ENCODE results near the gene CDK14. TPM values are rescaled to one million over a fixed set of nuclear protein-coding genes. Genes with fewer than 3 reads are reported as not detected.
A peak's percentile ranks its signal among the peaks of the same experiment; 100 is the strongest.

CDK14 gene
- total and polyA plus RNA-seq, 4 donors = 4.2 to 12.4 (median 7.4) TPM

GRCh38 chr7:90719155-90719554, 123.0 kb downstream of the CDK14 start:
- TF ChIP-seq SP1 (IDR thresholded peaks at IDR 0.05) = peak; percentile 48
- no peak for TF ChIP-seq FOXA1 (IDR thresholded peaks at IDR 0.05)
- peak; percentile 23 for TF ChIP-seq TAF1 (conservative IDR thresholded peaks at IDR 0.05)
- no peak for TF ChIP-seq CTCF (IDR thresholded peaks at IDR 0.05; ENCODE audit: low read depth, low read length, missing input control)
- no peak for TF ChIP-seq JUND (IDR thresholded peaks at IDR 0.05)
- TF ChIP-seq EGR1 (IDR thresholded peaks at IDR 0.05; ENCODE audit: low read depth in 2 of 2) = no peak
- no peak for TF ChIP-seq FOXA2 (IDR thresholded peaks at IDR 0.05)
- TF ChIP-seq REST (IDR thresholded peaks at IDR 0.05) = no peak
- TF ChIP-seq YY1 (IDR thresholded peaks at IDR 0.05) = peak; percentile 53
- TF ChIP-seq ATF3 (IDR thresholded peaks at IDR 0.05) = peak; percentile 19
- TF ChIP-seq HNF4A (conservative IDR thresholded peaks at IDR 0.05) = peak; percentile 47 to 68
- TF ChIP-seq MAX (IDR thresholded peaks at IDR 0.05) = no peak
- TF ChIP-seq ZBTB33 (IDR thresholded peaks at IDR 0.05) = no peak
- no peak for TF ChIP-seq GABPA (IDR thresholded peaks at IDR 0.05 in 1 of 2, conservative IDR thresholded peaks at IDR 0.05 in 1 of 2)
- TF ChIP-seq RAD21 (IDR thresholded peaks at IDR 0.05) = peak in 1 of 2 donors; percentile 5
- no peak for TF ChIP-seq HNF4G (IDR thresholded peaks at IDR 0.05)
- no peak for TF ChIP-seq RXRA (IDR thresholded peaks at IDR 0.05)
- no peak for TF ChIP-seq NR2F2 (IDR thresholded peaks at IDR 0.05)
- H3K9me3 ChIP-seq (ENCODE audit: control insufficient read depth in 4 of 4, low read length in 3 of 4) = no peaks in the 10 kb centered on the region
- 32% methylated on average over 3 of the region's 3 CpGs for WGBS
- peak overlapping the region; percentile 43 to 75 for H3K9ac ChIP-seq (ENCODE audit: low read depth in 1 of 2, low read length in 2 of 2)
- H3K4me1 ChIP-seq (ENCODE audit: control insufficient read depth in 4 of 4, insufficient read depth in 4 of 4, low read length in 3 of 4) = peaks cover 11 to 51% (median 40%) of the 10 kb centered on the region in 4 donors
- DNase-seq (ENCODE audit: low spot score) = no peak
- H3K27me3 ChIP-seq (ENCODE audit: control insufficient read depth in 4 of 4, insufficient read depth in 4 of 4, low read length in 3 of 4) = no peaks in the 10 kb centered on the region
- no peak overlapping the region for H3K4me3 ChIP-seq (ENCODE audit: low read depth in 1 of 3, low read length in 3 of 3)
- H3K27ac ChIP-seq (ENCODE audit: low read depth in 1 of 2, low read length in 2 of 2) = peak overlapping the region; percentile 76 to 82
- H3K36me3 ChIP-seq (ENCODE audit: control insufficient read depth in 4 of 4, insufficient read depth in 3 of 4, low read depth in 1 of 4, low read length in 3 of 4) = no peaks in the 10 kb centered on the region
